Duodenal mucosa (tissue), 2 donors: Measurements from ENCODE around the gene PLCG2.

Experiments
- H3K27ac ChIP-seq: one replicate; pipeline ENCODE4 v1.7.0; 2013; ENCODE audit warnings: low read depth, low read length
- H3K27me3 ChIP-seq, 2 donors: one replicate each; pipeline ENCODE4 v1.7.0; 2013; ENCODE audit warnings: low read length in 2 of 2, control low read depth in 1 of 2; ENCODE audit not compliant: insufficient read depth in 2 of 2, control insufficient read depth in 1 of 2
- H3K36me3 ChIP-seq, 2 donors: one replicate each; pipeline ENCODE4 v1.7.0; 2013; ENCODE audit warnings: low read length in 2 of 2, control low read depth in 1 of 2; ENCODE audit not compliant: insufficient read depth in 2 of 2, control insufficient read depth in 1 of 2
- H3K4me1 ChIP-seq, 2 donors: one replicate each; pipeline ENCODE4 v1.7.0; 2013; ENCODE audit warnings: low read length in 2 of 2, control low read depth in 1 of 2; ENCODE audit not compliant: insufficient read depth in 2 of 2, control insufficient read depth in 1 of 2
- H3K4me3 ChIP-seq, 2 donors: one replicate each; pipeline ENCODE4 v1.7.0; 2013; ENCODE audit warnings: low read length in 2 of 2, low read depth in 1 of 2
- H3K9ac ChIP-seq, 2 donors: one replicate each; pipeline ENCODE4 v1.7.0; 2013; ENCODE audit warnings: low read length in 2 of 2, low read depth in 1 of 2
- H3K9me3 ChIP-seq, 2 donors: one replicate each; pipeline ENCODE4 v1.7.0; 2013; ENCODE audit warnings: low read length in 2 of 2, control low read depth in 1 of 2; ENCODE audit not compliant: control insufficient read depth in 1 of 2

Gene PLCG2

DNA sequence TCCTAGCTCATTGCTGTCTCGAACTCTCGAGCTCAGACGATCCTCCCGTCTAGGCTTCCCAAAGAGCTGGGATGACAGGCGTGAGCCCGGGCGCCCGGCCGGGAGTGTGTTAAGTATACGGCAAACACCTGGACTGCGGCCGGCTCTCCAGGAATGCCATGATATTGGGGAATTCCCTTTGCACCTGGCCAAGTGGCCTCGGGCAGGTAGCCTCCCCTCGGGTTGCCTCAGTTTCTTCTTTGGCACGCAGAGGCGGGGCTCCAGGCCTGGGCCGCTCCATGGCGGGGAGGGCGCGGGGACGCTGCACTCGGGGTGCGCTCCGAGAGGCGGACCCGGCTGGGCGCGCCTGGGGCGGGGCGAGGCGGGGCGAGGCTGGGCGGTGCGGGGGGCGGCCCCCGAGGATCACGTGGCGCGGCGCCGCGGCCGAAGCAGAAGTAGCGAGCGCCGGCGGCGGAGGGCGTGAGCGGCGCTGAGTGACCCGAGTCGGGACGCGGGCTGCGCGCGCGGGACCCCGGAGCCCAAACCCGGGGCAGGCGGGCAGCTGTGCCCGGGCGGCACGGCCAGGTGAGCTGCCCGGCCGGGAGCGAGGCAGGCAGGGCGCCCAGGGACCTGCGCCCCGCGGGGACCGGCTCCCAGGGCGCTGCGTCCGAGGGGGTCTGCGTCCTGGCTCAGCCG lies at the start of gene PLCG2:
TSS of gene PLCG2 (plus strand) at position 431 of the 675 bp plus-strand sequence. CDS start 6,699 bp downstream, outside the sequence.
- Histone ChIP-seq H3K9me3 (no peaks in the 10 kb centered on the region), H3K4me3 (peak within 1 kb of the TSS; percentile 80 to 86), H3K36me3 (no peaks in the 10 kb centered on the region), H3K4me1 (peaks cover 18 to 27% of the 10 kb centered on the region in 2 donors), H3K9ac (peak within 1 kb of the TSS; percentile 73 to 74), H3K27me3 (no peaks in the 10 kb centered on the region), H3K27ac (peak within 1 kb of the TSS; percentile 47)

DNA sequence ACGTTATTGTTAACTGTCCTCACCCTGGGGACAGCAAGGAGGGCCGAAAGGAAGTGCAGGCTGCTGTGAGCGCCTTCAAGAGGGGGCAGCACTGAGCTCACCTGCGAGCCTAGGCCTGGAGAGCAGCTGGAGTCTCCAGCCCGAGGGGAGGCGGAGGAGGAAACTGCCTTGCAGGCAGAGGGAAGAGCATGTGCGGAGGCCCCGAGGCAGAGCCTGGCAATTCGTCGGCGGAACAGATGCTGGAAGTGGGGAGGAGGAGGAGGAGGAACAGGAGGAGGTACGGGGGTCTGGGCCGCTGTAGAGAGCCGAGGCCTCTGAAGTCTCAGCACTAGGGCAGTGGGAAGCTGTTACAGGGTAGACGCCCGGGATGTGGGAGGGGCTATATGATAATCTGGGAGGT lies 49.6 kb upstream of the PLCG2 start:
- H3K9me3 ChIP-seq = no peaks in the 10 kb centered on the region
- peaks cover 6 to 11% of the 10 kb centered on the region in 2 donors for H3K4me1 ChIP-seq
- no peak overlapping the region for H3K9ac ChIP-seq
- H3K4me3 ChIP-seq = no peak overlapping the region
- no peak overlapping the region for H3K27ac ChIP-seq
- H3K27me3 ChIP-seq = no peaks in the 10 kb centered on the region
- H3K36me3 ChIP-seq = no peaks in the 10 kb centered on the region

- Histone ChIP-seq H3K4me3 (peak overlapping the region; percentile 36 to 62), H3K27ac (peak overlapping the region; percentile 58), H3K9ac (peak overlapping the region; percentile 0 to 51), H3K36me3 (no peaks in the 10 kb centered on the region), H3K27me3 (no peaks in the 10 kb centered on the region), H3K9me3 (no peaks in the 10 kb centered on the region), H3K4me1 (peaks cover 6 to 11% of the 10 kb centered on the region in 2 donors)
Observed at GRCh38 chr16:81730090-81731051, 48.7 kb upstream of the PLCG2 start.

- H3K9ac ChIP-seq = no peak overlapping the region
- H3K36me3 ChIP-seq = no peaks in the 10 kb centered on the region
- H3K27me3 ChIP-seq = no peaks in the 10 kb centered on the region
- H3K4me3 ChIP-seq = no peak overlapping the region
- H3K9me3 ChIP-seq = no peaks in the 10 kb centered on the region
- H3K27ac ChIP-seq = no peak overlapping the region
- H3K4me1 ChIP-seq = peaks cover 6 to 11% of the 10 kb centered on the region in 2 donors
Observed at GRCh38 chr16:81731649-81732048, 47.4 kb upstream of the PLCG2 start.

GRCh38 chr16:81732699-81733098 lies 46.4 kb upstream of the PLCG2 start:
- Histone ChIP-seq H3K4me1 (peaks cover 6 to 11% of the 10 kb centered on the region in 2 donors), H3K9me3 (no peaks in the 10 kb centered on the region), H3K27me3 (no peaks in the 10 kb centered on the region), H3K4me3 (no peak overlapping the region), H3K9ac (no peak overlapping the region), H3K36me3 (no peaks in the 10 kb centered on the region), H3K27ac (no peak overlapping the region)

DNA sequence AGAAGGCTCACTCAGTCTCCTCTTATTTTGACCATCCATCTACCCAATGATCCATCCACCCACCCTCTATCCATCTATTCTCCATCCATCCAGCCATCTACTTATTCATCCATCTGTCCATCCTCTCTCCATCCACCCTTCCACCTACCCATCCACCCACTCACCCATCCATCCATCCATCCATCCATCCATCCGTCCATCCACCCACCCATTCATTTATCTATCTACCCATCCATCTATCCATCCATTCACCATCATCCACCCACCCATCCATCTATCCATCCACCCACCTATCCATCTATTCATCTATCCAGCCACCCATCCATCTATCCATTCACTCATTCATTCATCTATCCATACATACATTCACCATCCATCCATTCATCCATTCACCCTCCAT lies 45.8 kb upstream of the PLCG2 start:
- H3K4me3 ChIP-seq = no peak overlapping the region
- no peak overlapping the region for H3K27ac ChIP-seq
- H3K9ac ChIP-seq = no peak overlapping the region

DNA sequence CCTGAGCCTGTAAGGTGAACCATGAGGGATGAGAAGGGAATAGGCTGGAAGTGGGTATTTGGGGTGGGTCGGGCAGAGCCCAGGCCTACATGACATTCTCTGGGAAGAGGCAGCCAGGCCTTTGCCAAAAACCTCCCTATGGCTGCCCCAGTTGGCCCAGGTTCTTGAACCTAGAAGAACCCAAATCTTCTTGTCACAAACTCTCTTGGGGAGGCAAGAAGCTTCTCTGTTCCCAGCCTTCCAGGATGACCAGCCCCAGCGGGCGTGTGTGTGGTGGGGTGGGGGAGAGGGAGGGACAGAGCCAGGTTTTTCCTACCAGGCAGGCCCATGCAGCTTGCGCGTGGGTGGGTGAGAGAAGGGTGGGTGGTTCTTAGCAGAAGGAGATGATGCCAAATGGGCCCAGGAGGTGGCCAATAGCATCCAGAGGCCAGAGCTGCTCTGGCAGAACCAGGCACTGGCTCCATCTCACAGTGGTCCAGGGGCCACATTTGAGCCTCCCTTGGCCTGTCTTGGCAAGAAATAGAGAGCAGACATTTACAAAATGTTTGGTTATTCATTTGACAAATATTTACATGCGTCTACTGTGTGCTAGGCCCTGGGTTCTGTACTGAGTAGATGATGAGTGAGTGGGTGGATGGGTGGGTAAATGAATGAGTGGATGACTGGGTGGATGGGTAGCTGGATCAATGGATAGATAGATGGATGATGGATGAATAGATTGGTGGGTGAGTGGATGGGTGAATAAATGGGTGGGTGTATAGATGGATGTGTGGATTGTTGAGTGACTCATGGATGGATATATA lies 44.3 kb upstream of the PLCG2 start:
- Histone ChIP-seq H3K9ac (no peak overlapping the region), H3K4me3 (no peak overlapping the region), H3K9me3 (no peaks in the 10 kb centered on the region), H3K27me3 (no peaks in the 10 kb centered on the region), H3K4me1 (peaks cover 14 to 19% of the 10 kb centered on the region in 2 donors), H3K27ac (no peak overlapping the region), H3K36me3 (no peaks in the 10 kb centered on the region)

More for the DNA sequence above, 45.8 kb upstream of the PLCG2 start:
- H3K4me1 ChIP-seq = peaks cover 12 to 14% of the 10 kb centered on the region in 2 donors
- no peaks in the 10 kb centered on the region for H3K9me3 ChIP-seq
- no peaks in the 10 kb centered on the region for H3K27me3 ChIP-seq
- no peaks in the 10 kb centered on the region for H3K36me3 ChIP-seq

DNA sequence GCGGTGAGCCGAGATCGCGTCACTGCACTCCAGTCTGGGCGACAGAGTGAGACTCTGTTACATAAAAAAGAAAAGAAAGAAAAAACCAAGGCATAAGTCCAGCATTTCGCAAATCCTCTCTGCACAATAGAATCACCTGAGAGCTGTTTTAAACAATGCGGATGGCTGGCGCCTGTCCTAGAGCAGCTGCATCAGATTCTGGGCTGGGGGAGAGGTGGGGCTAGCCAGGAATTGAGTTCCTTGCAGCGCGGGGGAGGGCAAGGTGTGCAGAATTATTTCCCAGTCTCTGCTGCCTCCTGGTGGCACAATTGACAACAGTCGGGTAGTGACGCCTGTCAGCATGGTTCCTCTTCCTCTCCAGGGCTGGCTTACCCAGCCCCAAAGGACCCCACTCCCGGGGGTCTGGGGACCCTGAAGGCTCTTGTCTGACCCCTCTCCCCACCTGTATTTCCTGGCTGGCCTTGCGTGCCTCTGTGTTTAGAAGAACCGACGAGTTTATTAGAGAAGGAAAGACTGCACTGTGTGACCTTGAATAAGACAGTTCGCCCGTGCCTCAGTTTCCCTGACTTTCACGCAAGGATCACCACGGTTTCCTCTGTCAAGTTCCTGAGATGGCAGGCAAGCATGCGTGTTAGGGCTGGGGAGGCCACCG lies 41.1 kb upstream of the PLCG2 start:
- peaks cover 8 to 10% of the 10 kb centered on the region in 2 donors for H3K4me1 ChIP-seq
- H3K27me3 ChIP-seq = no peaks in the 10 kb centered on the region
- no peak overlapping the region for H3K27ac ChIP-seq
- peak overlapping the region; percentile 56 to 62 for H3K9ac ChIP-seq
- H3K36me3 ChIP-seq = no peaks in the 10 kb centered on the region
- no peaks in the 10 kb centered on the region for H3K9me3 ChIP-seq
- H3K4me3 ChIP-seq = peak overlapping the region; percentile 41 to 65

- no peak overlapping the region for H3K27ac ChIP-seq
- no peaks in the 10 kb centered on the region for H3K27me3 ChIP-seq
- no peaks in the 10 kb centered on the region for H3K9me3 ChIP-seq
- H3K9ac ChIP-seq = peak overlapping the region in 1 of 2 donors; percentile 62
- no peaks in the 10 kb centered on the region for H3K36me3 ChIP-seq
- H3K4me1 ChIP-seq = peaks cover 8 to 10% of the 10 kb centered on the region in 2 donors
- no peak overlapping the region for H3K4me3 ChIP-seq
Observed at GRCh38 chr16:81738783-81739496, 40.2 kb upstream of the PLCG2 start.
